Measurements from ENCODE around the gene ALDH1A3.

ALDH1A3 gene

GRCh38 chr15:100949691-100950090, 70.1 kb downstream of the ALDH1A3 start:
- Mint-ChIP-seq H3K36me3 (ENCODE audit: low read depth) (no peaks in the 10 kb centered on the region), H3K27me3 (ENCODE audit: low read depth, poor library complexity) (peaks cover 9% of the 10 kb centered on the region), H3K4me3 (no peak overlapping the region), H3K9me3 (peaks cover 6% of the 10 kb centered on the region), H3K27ac (no peak overlapping the region), H3K4me1 (peaks cover 11% of the 10 kb centered on the region)
- TF ChIP-seq CTCF (IDR thresholded peaks at IDR 0.05), result no peak
- DNase-seq, result no peak

DNA sequence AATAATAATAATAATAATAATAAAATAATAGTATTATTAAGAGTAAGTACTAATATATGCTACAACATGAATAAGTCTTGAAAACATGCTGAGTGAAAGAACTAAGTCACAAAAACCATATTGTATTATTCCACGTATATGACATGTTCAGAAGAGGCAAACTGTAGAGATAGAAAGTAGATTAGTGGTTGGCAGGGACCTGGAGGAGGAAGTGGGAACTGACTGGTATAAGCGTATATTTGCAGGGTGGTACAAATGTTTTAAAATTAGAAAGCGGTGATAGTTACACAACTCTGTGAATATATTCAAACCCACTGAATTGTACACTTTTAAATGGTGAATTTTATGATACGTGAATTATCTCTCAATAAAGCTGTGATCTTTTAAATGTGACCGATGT, 72.3 kb downstream of the ALDH1A3 start:
- no peak overlapping the region for H3K4me3 Mint-ChIP-seq
- peaks cover 11% of the 10 kb centered on the region for H3K9me3 Mint-ChIP-seq
- no peaks in the 10 kb centered on the region for H3K36me3 Mint-ChIP-seq (ENCODE audit: low read depth)
- H3K4me1 Mint-ChIP-seq, result peaks cover 11% of the 10 kb centered on the region
- no peak for DNase-seq
- peaks cover 20% of the 10 kb centered on the region for H3K27me3 Mint-ChIP-seq (ENCODE audit: low read depth, poor library complexity)
- TF ChIP-seq CTCF (IDR thresholded peaks at IDR 0.05), result no peak
- no peak overlapping the region for H3K27ac Mint-ChIP-seq

- Mint-ChIP-seq H3K4me3 (no peak overlapping the region), H3K27me3 (ENCODE audit: low read depth, poor library complexity) (peaks cover 22% of the 10 kb centered on the region), H3K27ac (no peak overlapping the region), H3K4me1 (peaks cover 9% of the 10 kb centered on the region), H3K9me3 (peaks cover 11% of the 10 kb centered on the region), H3K36me3 (ENCODE audit: low read depth) (no peaks in the 10 kb centered on the region)
- TF ChIP-seq CTCF (IDR thresholded peaks at IDR 0.05), result no peak
- no peak for DNase-seq
Observed at GRCh38 chr15:100952566-100952965, 72.9 kb downstream of the ALDH1A3 start.

DNA sequence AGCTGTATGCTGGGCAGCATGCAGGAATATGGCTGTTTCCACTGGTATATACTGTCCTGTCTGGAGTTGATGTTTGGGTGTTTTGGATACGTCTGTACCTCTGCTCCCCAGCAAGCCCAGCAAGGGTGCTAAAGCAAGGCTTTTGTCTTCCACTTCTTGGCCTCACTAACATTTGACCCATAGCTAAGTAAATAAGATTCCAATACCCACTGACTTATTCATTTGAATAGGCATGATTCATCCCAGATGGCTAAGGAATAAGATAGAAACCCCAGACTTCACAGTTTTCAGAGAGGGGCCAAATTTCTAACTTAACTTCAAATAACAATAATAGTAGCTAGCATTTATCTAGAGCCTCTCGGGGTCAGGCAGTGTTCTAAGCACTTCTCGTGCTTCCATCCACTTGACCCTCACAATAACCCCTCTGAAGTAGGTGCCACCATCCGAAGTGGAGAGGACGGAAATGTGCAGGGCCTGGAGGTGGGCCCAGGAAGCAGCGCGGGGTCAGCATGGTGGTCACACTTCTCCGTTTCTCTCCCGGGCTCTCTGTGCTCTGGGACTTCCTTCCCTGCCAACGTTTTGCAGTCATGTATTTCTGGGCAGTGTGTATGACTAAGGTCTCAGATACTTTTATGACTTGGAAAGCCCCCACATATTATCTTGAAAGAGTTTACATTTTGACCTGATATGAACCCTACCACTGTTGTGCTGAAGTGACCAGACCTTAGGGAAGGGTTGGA, 78.9 kb downstream of the ALDH1A3 start:
- Mint-ChIP-seq H3K36me3 (ENCODE audit: low read depth) (no peaks in the 10 kb centered on the region), H3K9me3 (peaks cover 4% of the 10 kb centered on the region), H3K4me1 (peaks cover 5% of the 10 kb centered on the region), H3K27ac (no peak overlapping the region), H3K4me3 (no peak overlapping the region), H3K27me3 (ENCODE audit: low read depth, poor library complexity) (peaks cover 33% of the 10 kb centered on the region)
- no peak for TF ChIP-seq CTCF (IDR thresholded peaks at IDR 0.05)
- DNase-seq, result no peak

DNA sequence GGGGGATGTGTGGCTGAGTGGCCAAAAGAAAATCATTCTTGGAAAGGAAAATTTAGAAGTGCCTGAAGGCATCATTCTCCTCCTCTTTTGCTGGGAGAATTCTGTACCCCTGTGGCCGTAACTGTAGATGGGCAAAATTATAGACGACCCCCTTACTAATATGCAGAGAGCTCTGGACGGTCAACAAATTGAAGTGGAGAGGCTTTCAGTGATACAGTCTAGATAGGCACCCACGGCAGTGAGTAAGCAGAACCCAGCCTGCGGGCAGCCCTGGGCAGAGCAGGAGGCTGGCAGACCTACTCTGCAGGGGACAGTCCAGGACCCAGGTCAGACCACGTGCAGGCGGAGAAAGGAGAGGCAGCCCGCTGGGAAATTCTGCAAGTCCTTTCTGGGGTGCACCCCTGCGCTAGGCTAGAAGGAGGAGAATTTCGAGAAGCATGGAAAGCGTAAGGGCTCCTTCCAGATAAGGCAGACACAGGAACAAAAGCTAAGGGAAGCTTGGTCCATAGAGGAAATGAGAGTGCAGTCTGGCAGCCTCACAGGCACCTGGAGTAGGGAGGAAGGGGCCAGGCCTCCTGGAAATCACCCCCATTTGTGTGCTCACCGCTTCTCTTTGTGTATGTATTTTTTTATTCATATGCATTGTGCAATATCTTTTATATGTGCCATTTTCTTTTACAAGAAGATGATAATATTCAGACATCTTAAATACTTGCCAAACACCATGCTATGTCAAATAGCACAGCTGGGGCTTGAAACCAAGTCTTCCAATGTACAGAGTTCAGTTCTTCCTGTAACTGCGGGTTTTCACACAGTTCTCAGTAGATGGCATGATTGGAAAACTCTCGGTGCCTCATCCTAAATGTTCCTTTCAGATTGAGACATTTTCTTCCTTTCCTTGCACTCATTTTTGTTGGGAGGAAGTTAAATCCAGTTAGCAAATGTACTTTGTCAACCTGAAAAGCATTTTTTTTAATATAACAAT, 79.7 kb downstream of the ALDH1A3 start:
- Mint-ChIP-seq H3K4me3 (no peak overlapping the region), H3K27me3 (ENCODE audit: low read depth, poor library complexity) (peaks cover 29% of the 10 kb centered on the region), H3K9me3 (peaks cover 4% of the 10 kb centered on the region), H3K4me1 (peaks cover 14% of the 10 kb centered on the region), H3K27ac (no peak overlapping the region), H3K36me3 (ENCODE audit: low read depth) (no peaks in the 10 kb centered on the region)
- DNase-seq, result no peak
- TF ChIP-seq CTCF (IDR thresholded peaks at IDR 0.05), result no peak
